HG03439 (cell line): ENCODE data around the gene EVI5.
"Not testable (repeated sequence)": the region's sequence is repeated elsewhere in the genome, so short reads cannot be mapped to it uniquely, and the experiment has no call there.

Source experiments
- ATAC-seq: cut with Tn5 transposase; IDR thresholded peaks from one replicate; pipeline ENCODE4 v1.9.1; 2021; ENCODE audit warnings: mild to moderate bottlenecking, moderate library complexity; ENCODE audit not compliant: unreplicated experiment

Gene EVI5

GRCh38 chr1:92527670-92528069, 257.2 kb downstream of the EVI5 start:
- ATAC-seq: no peak

- not testable (repeated sequence) for ATAC-seq
Observed at GRCh38 chr1:92524944-92525590, 259.8 kb downstream of the EVI5 start.

- no peak for ATAC-seq
Observed at GRCh38 chr1:92519043-92519442, 265.9 kb downstream of the EVI5 start.

- no peak for ATAC-seq
Observed at GRCh38 chr1:92516574-92516973, 268.3 kb downstream of the EVI5 start.

- no peak for ATAC-seq
Observed at GRCh38 chr1:92515796-92516201, 269.1 kb downstream of the EVI5 start.

GRCh38 chr1:92511541-92511940, 273.4 kb downstream of the EVI5 start:
- ATAC-seq: no peak

GRCh38 chr1:92509619-92510018, 275.3 kb downstream of the EVI5 start:
- ATAC-seq: no peak

GRCh38 chr1:92505015-92505692, 279.8 kb downstream of the EVI5 start:
- no peak for ATAC-seq

- ATAC-seq: no peak
Observed at GRCh38 chr1:92504291-92505014, 280.5 kb downstream of the EVI5 start.

- ATAC-seq: no peak
Observed at GRCh38 chr1:92503926-92504285, 281.0 kb downstream of the EVI5 start.

- no peak for ATAC-seq
Observed at GRCh38 chr1:92503043-92503925, 281.6 kb downstream of the EVI5 start.

GRCh38 chr1:92502247-92502646, 282.7 kb downstream of the EVI5 start:
- peak; percentile 52 for ATAC-seq

GRCh38 chr1:92500552-92500951, 284.4 kb downstream of the EVI5 start:
- no peak for ATAC-seq

GRCh38 chr1:92495392-92496063, 289.4 kb downstream of the EVI5 start:
- no peak for ATAC-seq

- no peak for ATAC-seq
Observed at GRCh38 chr1:92494485-92495141, 290.3 kb downstream of the EVI5 start.

- ATAC-seq: no peak
Observed at GRCh38 chr1:92493139-92493538, 291.8 kb downstream of the EVI5 start.

- no peak for ATAC-seq
Observed at GRCh38 chr1:92488832-92489231, 296.1 kb downstream of the EVI5 start.

- ATAC-seq: no peak
Observed at GRCh38 chr1:92488416-92488815, 296.5 kb downstream of the EVI5 start.

- no peak for ATAC-seq
Observed at GRCh38 chr1:92487078-92487605, 297.8 kb downstream of the EVI5 start.
